Renal pelvis (tissue), 12 donors: ENCODE measurements around the gene TAPBP. TPM values are rescaled to one million over a fixed set of nuclear protein-coding genes. Genes with fewer than 3 reads are reported as not detected.
A peak's percentile ranks its signal among the peaks of the same experiment; 100 is the strongest.
"Not testable (repeated sequence)": the region's sequence is repeated elsewhere in the genome, so short reads cannot be mapped to it uniquely, and the experiment has no call there.

ENCODE experiments used
- DNase-seq: peaks from one replicate; pipeline ENCODE4 v3.0.0-alpha.2; 2013
- long read RNA-seq, 16 experiments: transcript quantifications; one replicate each; lab custom pipeline, GENCODE V29; 2026
- polyA plus RNA-seq, 3 donors: library from polyadenylated mRNA; unstranded; fragments of 120-200 nt; gene quantifications; one replicate each; pipeline ENCODE4 v1.2.1, GENCODE V29; 2013; ENCODE audit not compliant: insufficient read length in 3 of 3

TAPBP gene
- 10 to 100 TPM; 34.8 to 50.6 (median 50.2) TPM for polyA plus RNA-seq
- long read RNA-seq, donor 1, partial matches to known transcripts, result 0 of 6 reads
- long read RNA-seq, donor 1, other reads (novel, unspliced or antisense), result 0 of 6 reads
- long read RNA-seq, donor 2, partial matches to known transcripts, result 5 of 10 reads
- long read RNA-seq, donor 2, other reads (novel, unspliced or antisense), result 0 of 10 reads
- long read RNA-seq, donor 3, transcript TAPBP-234 (8 exons, 3,759 nt), result major isoform, 5 of 18 reads
- long read RNA-seq, donor 3, partial matches to known transcripts, result 9 of 18 reads
- long read RNA-seq, donor 3, other reads (novel, unspliced or antisense), result 0 of 18 reads
- long read RNA-seq, donor 4, transcript TAPBP-234 (8 exons, 3,759 nt), result major isoform, 10 of 14 reads
- long read RNA-seq, donor 4, partial matches to known transcripts, result 0 of 14 reads
- long read RNA-seq, donor 4, other reads (novel, unspliced or antisense), result 0 of 14 reads
- long read RNA-seq, donor 5, partial matches to known transcripts, result 0 of 6 reads
- long read RNA-seq, donor 5, other reads (novel, unspliced or antisense), result 0 of 6 reads
- long read RNA-seq, donor 6, partial matches to known transcripts, result 7 of 14 reads
- long read RNA-seq, donor 6, other reads (novel, unspliced or antisense), result 0 of 14 reads
- long read RNA-seq, donor 7, transcript TAPBP-234 (8 exons, 3,759 nt), result major isoform, 6 of 45 reads
- long read RNA-seq, donor 7, partial matches to known transcripts, result 36 of 45 reads
- long read RNA-seq, donor 7, other reads (novel, unspliced or antisense), result 0 of 45 reads
- long read RNA-seq, donor 8, partial matches to known transcripts, result 7 of 13 reads
- long read RNA-seq, donor 8, other reads (novel, unspliced or antisense), result 0 of 13 reads
- long read RNA-seq, donor 9, transcript TAPBP-234 (8 exons, 3,759 nt), result major isoform, 5 of 17 reads
- long read RNA-seq, donor 9, partial matches to known transcripts, result 7 of 17 reads
- long read RNA-seq, donor 9, other reads (novel, unspliced or antisense), result 0 of 17 reads
- long read RNA-seq, donor 10, transcript TAPBP-234 (8 exons, 3,759 nt), result major isoform, 5 of 17 reads
- long read RNA-seq, donor 10, partial matches to known transcripts, result 7 of 17 reads
- long read RNA-seq, donor 10, other reads (novel, unspliced or antisense), result 0 of 17 reads
- long read RNA-seq, donor 11, partial matches to known transcripts, result 12 of 20 reads
- long read RNA-seq, donor 11, other reads (novel, unspliced or antisense), result 0 of 20 reads
- long read RNA-seq, donor 12, transcript TAPBP-234 (8 exons, 3,759 nt), result major isoform, 10 of 28 reads
- long read RNA-seq, donor 12, partial matches to known transcripts, result 10 of 28 reads
- long read RNA-seq, donor 12, other reads (novel, unspliced or antisense), result 0 of 28 reads
- long read RNA-seq, donor 13, partial matches to known transcripts, result 0 of 6 reads
- long read RNA-seq, donor 13, other reads (novel, unspliced or antisense), result 0 of 6 reads
- long read RNA-seq, donor 14, partial matches to known transcripts, result 25 of 34 reads
- long read RNA-seq, donor 14, other reads (novel, unspliced or antisense), result 0 of 34 reads
- long read RNA-seq, donor 15, transcript TAPBP-234 (8 exons, 3,759 nt), result major isoform, 12 of 26 reads
- long read RNA-seq, donor 15, partial matches to known transcripts, result 10 of 26 reads
- long read RNA-seq, donor 15, other reads (novel, unspliced or antisense), result 0 of 26 reads
- long read RNA-seq, donor 16, partial matches to known transcripts, result 7 of 17 reads
- long read RNA-seq, donor 16, other reads (novel, unspliced or antisense), result 0 of 17 reads

DNA sequence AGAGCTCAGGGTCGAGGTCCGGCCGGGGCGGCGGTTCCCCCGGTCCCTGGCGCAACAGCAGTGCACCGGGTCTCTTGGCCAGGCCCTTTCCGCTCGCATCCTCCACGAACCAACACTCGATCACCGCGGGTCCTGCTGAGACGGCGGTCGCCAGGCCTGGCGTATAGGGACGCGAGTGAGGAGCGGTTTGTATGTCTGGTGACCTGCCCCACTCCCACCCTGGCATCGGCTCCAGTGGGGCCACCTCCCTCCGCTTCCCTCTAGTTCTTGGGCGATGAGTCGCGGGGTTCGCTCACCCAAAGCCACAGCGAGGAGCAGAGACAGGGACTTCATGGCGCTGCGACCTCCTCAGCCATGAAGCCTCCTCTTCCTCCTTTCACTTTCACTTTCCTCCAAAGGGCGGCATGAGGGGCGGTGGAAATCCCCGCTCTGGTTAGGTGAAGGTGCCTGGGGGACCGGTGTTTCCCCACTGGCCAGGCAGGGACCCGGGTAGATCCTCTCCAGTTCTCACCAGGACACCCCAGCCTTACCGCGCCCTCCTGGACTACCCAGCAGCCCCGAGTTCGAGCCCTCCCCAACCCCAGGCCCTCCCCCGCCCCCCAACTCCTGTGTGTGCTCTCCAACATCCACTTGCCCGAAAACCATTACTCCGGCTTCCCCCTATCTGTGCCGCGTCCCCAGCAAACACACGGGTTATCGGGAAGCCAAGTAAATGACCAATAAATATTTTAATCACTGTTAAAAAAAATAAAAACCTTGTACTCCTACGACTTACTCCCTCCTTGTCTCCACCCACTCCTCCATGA is at the start of gene TAPBP:
Gene TAPBP (minus strand): TSS at position 370 of the 806 bp plus-strand sequence. CDS start 37 bp downstream, at position 333.
- peak; percentile 66 for DNase-seq

DNA sequence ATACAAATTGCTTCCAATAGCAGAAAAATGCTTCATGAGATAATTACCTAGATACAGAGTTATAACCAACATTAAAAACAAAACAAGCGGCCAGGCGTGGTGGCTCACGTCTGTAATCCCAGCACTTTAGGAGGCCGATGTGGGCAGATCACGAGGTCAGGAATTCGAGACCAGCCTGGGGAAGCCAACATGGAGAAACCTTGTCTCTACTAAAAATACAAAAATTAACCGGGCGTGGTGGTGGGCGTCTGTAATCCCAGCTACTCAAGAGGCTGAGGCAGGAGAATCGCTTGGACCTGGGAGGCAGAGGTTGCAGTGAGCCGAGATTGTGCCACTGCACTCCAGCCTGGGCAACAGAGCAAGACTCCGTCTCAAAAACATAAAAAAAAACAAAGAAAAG is 49.6 kb upstream of the TAPBP start:
- not testable (repeated sequence) for DNase-seq

DNA sequence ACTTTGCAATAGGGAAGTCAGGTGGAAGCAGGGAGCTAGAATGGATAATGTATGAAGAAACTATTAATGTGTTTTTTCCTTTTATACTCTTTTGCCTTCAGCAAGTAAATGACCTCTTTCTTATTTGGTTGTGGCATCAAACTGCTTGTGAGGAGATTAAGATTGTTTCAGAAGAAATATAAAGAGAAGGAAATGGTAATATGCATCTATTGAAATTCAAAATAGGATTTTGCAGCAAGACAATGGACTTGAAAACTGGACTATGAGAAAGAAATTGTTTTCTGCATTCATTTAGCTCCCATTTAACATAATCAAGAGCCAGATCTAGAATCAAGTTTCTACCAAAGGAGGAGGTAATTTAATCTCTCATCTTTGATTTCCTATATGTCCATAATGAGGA is 45.5 kb upstream of the TAPBP start:
- no peak for DNase-seq

DNA sequence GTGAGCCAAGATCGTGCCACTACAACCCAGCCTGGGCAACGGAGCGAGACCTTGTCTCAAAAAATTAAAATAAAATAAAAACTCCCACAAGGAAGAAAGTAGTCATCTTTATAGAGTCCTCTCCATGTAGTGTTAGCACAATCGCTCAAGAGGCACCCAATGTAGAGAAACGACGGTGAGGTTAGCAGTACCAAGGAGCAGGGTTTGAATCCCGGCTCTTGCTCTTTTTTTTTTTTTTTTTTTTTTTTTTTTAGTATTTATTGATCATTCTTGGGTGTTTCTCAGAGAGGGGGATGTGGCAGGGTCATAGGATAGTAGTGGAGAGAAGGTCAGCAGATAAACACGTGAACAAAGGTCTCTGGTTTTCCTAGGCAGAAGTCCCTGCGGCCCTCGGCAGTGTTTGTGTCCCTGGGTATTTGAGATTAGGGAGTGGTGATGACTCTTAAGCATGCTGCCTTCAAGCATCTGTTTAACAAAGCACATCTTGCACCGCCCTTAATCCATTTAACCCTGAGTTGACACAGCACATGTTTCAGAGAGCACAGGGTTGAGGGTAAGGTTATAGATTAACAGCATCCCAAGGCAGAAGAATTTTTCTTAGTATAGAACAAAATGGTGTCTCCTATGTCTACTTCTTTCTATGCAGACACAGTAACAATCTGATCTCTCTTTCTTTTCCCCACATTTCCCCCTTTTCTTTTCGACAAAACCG is 43.4 kb upstream of the TAPBP start:
- not testable (repeated sequence) for DNase-seq

DNA sequence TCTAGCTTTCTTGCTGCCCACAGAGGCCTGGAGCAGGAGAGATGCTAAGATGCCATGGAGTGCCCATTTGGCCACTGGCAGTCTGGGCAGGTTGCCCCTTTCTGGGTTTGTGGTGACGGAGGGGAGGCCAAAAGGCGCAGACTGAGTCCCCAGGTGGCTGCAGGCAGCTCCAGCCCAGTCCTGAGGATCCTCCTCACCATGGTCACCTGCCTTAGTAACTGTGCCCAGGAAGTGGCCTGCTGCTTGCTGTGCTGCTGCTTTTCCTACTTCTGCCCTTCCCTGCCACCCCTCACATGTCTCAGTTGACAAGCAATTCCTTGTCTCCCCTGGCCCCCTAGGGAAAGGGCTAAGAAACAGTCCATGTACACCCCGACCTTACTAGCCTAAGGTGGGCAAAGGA is 42.4 kb upstream of the TAPBP start:
- no peak for DNase-seq

DNA sequence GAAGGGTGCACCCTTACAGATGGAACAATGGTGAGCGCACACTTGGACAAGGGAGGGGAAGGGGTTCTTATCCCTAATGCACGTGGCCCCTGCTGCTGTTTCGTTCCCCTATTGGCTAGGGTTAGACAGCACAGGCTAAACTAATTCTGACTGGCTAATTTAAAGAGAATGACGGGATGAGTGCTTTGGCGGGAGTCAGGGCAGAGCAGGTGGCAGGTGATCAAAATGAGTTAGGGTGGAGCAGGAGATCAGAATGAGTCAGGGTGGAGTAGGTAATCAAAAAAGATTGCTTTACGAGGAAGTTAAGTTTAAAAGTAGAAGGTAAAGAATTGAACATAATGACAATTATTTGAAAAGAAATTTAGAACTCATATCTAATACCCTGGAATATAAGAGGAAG is 42.0 kb upstream of the TAPBP start:
- not testable (repeated sequence) for DNase-seq

DNA sequence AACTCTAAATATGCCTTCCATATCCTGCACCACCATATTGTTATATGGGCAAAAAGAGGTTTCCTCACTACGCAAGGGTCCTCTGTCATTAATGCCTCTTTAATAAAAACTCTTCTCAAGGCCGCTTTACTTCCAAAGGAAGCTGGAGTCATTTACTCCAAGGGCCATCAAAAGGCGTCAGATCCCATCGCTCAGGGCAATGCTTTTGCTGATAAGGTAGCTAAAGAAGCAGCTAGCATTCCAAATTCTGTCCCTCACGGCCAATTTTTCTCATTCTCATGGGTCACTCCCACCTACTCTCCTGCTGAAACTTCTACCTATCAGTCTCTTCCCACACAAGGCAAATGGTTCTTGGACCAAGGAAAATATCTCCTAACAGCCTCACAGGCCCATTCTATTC is 33.9 kb upstream of the TAPBP start:
- no peak for DNase-seq

DNA sequence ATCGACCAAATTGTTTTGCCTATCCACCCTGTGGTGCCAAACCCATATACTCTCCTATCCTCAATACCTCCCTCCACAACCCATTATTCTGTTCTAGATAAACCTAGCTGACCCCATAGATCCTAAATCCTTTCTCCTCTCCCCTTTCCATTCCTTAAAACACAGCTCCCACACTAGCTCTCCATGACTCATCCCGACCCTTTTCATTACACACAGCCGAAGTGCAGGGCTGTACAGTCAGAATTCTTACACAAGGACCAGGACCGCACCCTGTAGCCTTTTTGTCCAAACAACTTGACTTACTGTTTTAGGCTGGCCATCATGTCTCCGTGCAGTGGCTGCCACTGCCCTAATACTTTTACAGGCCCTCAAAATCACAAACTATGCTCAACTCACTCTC is 33.1 kb upstream of the TAPBP start:
- not testable (repeated sequence) for DNase-seq

DNA sequence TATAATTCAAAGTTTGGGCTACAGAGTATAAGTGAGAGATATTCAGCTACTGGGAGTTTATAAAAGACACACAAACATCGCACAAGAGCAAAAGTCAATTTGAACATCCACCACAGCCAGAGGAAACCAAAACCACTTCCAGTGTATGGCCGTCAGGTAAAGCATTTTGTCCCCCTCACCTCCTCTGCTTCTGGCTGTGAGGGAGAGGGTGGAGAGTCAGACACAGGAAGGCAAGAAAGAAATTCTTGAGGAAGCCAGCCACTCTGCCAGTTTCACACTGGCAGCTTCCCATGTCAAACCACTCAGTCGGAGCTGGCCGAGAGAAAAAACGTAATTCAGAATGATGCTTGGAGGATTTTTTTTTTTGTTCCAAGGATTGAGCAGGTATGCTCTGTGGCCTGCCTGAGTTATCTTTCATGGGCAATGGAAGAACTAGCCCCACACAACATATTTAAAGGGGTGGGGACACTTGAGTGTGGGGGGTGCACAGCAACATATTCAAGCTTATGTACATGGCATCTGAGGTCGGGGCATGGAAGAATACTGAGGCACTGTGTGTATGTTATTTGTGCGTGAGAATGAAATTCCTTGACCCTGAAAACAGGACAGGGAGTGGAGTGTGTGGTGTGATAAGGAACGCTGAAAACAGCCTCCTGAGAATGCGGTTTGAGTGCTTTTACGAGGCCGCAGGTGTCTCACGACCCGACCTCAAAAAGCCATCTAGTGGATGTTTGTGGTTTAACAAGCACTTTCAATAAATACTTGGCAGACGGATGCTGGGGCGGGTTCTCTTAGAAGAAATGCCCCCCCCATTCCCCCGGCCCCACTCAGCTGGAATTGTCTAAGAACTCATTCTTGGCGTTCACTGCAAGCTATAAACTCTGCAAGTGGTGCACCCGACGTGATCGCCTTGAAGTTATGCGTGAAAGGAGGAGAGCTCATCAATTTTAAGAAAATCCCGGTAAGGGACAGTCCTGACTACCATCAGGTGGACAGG is 31.1 kb upstream of the TAPBP start:
- peak; percentile 71 for DNase-seq

DNA sequence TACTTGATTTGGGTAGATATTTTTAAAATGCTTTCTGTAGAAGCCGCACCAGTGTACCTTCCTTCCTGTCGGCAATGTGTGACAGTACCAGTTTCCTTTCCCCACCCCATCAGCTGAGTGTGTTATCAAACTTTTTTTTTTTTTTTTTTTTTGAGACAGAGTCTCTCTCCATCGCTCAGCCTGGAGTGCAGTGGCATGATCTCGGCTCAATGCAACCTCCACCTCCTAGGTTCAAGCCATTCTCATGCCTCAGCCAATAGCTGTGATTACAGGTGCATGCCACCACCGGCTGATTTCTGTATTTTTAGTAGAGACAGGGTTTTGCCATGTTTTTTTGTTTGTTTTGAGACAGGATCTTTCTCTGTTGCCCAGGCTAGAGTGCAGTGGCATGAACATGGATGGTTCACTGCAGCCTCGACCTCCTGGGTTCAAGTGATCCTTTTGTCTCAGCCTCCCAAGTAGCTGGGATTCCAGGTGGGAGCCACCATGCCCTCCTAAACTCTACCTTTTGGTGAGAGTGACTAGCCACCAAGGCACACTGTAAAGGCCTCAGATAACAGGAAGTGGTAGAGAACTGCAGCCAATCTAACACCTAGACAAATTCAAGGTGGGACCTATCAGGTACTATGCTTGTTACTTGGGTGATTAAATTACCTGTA is 30.2 kb upstream of the TAPBP start:
- no peak for DNase-seq

DNA sequence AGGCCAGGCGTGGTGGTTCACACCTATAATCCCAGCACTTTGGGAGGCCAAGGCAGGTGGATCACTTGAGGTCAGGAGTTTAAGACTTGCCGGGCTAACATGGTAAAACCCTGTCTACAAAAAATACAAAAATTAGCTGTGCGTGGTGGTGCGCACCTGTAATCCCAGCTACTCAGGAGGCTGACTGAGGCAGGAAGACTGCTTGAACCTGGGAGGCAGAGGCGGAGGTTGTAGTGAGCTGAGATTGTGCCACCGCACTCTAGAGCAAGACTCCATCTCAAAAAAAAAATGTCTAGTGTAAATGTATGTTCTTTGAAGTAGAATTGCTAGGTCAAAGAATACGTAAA is 29.7 kb upstream of the TAPBP start:
- DNase-seq, result not testable (repeated sequence)

DNA sequence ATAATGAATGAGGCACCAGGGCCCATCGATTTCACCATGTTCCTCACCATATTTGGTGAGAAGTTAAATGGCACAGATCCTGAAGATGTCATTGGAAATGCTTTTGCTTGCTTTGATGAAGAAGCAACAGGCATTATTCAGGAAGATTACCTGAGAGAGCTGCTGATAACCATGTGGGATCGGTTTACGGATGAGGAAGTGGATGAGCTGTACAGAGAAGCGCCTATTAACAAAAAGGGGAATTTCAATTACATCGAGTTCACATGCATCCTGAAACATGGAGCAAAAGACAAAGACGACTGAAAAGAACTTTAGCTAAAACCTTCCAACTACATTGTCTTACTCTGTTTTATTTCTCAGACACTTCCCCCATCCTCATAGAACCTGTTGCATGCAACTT is 25.3 kb upstream of the TAPBP start:
- DNase-seq, result no peak

DNA sequence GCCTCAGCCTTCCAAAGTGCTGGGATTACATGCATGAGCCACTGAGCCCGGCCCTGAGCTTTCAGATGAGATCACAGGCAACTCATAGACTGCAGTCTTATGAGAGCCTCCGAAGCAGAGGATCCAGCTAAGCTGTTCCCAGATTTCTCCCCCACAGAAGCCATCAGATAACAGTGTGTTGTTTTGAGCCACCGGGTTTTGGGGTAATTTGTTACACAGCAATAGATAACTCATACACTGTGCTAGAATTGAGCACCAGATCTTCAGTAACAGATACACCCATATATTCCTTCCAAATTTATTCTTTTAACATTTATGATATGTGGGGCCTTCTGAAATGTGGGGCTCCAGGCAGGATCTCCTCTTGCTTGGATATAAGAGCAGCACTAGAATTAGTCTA is 22.6 kb upstream of the TAPBP start:
- no peak for DNase-seq

DNA sequence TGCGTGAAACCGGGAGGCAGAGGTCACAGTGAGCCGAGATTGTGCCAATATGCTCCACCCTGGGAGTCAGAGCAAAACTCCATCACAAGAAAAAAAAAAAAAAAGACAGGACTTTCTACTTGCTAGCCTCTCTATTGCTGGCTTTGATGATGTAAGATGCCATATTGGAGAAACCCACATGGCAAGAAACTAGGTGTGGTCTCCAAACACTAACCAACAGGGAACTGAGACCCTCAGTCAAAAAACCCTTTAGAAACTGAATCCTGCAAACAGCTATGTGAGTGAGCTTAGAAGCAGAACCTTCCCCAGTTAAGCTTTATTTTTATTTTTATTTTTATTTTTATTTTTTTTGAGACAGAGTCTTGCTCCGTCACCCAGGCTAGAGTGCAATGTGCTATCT is 22.0 kb upstream of the TAPBP start:
- DNase-seq, result no peak

DNA sequence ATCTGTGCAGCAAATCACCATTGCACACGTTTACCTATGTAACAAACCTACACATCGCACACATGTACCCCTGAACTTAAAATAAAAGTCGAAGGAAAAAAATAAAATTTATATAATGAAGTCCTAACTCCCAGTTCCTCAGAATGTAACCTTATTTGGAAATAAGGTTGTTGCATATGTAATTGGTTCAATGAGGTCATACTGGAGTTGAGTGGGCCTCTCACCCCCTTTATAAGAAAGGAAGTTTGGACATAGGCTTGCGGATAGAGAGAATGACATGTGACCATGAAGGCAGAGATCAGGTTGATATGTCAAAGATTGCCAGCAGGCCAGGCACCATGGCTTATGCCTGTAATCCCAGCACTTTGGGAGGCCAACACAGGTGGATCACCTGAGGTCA is 19.8 kb upstream of the TAPBP start:
- no peak for DNase-seq

DNA sequence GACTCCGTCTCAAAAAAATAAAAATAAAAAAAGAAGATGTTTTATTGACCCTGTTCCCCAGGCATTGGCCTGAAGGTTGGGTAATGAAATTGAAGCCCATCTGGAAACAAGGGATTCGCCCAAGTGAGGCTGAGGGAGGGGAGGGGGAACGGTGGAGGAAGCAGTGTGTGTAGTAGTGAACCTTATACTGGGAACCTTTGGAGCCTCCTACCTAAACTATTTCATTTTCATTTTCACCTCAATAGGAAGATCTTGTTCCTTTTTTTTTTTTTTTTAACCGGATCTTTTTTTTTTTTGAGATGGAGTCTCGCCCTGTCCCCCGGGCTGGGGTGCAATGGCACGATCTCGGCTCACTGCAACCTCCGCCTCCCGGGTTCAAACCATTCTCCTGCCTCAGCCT is 16.9 kb upstream of the TAPBP start:
- no peak for DNase-seq

DNA sequence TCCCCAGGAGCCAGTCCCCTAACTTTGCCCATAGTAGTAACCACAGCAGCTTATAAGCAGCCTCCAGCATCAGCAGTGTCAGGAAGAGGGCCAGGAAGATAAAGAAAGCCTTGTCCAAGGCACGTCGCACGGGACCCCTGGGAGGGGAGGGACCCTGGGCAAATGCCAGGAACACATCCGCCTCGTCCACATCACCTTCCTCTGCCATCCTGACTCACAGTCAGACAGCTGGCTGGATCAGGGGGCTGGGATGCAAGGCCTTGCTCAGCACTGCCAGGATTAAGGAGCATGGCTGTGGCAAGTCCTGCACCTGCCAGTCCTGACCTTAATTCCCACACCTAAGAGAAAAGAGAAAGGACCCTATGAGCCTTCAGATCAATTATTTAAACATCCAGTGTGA is 15.2 kb upstream of the TAPBP start:
- no peak for DNase-seq

DNA sequence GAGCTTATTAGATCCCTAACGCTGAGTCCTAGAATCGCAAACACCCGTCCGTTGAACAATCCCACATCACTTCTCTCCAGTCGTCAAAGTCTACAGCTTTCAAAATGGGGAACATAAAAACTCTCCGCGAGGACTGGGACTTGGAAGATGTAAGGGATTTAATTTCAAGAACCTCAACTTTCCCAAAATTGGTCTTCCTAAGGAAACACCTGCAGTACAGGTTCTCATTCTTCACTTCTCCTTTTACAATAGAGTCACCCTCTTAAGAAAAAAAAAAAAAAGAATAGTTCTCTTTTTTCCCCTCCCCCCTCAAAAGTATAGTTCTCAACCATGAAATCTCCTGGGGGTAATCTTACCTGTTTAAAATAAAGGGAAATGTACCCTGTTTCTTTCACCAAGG is 10.2 kb upstream of the TAPBP start:
- DNase-seq, result no peak
